GM18526 (cell line): ENCODE measurements around the gene PRDX5.

Experiments used
- POLR2A ChIP-seq: IDR thresholded peaks from 3 replicates; pipeline ENCODE4 v1.6.1; 2011; ENCODE audit not compliant: insufficient read length; ENCODE audit errors: extremely low read depth

Gene PRDX5

DNA sequence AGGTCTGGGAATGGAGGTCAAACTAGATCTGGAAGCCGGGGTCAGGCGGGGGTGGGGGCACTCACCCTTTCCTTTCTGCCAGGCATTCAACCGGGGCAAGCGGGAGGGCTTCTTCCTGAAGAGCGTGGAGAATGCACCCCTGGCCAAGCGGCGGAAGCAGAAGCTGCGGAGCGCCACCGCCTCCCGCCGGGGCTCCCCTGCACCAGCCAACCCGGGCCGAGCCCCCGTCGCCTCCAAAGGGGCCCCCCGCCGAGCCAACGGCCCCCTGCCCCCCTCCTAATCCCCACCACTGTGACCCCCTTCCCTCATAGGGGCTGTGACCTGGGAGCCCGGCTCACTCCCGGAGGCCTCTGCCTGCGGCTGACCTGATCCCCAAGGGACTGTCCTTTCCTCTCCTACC, 53.3 kb downstream of the PRDX5 start:
- no peak for TF ChIP-seq POLR2A
